GM19240 (cell line): ENCODE results near the gene IRAG1.

Experiments
- DNase-seq: peaks from one replicate; pipeline ENCODE4 v3.0.0; 2011; ENCODE audit warnings: low spot score; ENCODE audit not compliant: insufficient read length

The IRAG1 gene

GRCh38 chr11:10693509-10694081, at the start of gene IRAG1:
Gene IRAG1 (minus strand): TSS chr11:10693755. CDS start chr11:10693602, 153 bp downstream.
- no peak for DNase-seq

- DNase-seq, result no peak
Observed at GRCh38 chr11:10742460-10743208, 49.1 kb upstream of the IRAG1 start.

GRCh38 chr11:10735481-10736475, 42.2 kb upstream of the IRAG1 start:
- peak; percentile 90 for DNase-seq

- no peak for DNase-seq
Observed at GRCh38 chr11:10731064-10731680, 37.6 kb upstream of the IRAG1 start.

- no peak for DNase-seq
Observed at GRCh38 chr11:10730151-10730550, 36.6 kb upstream of the IRAG1 start.

GRCh38 chr11:10728789-10729472, 35.4 kb upstream of the IRAG1 start:
- no peak for DNase-seq

- no peak for DNase-seq
Observed at GRCh38 chr11:10728154-10728553, 34.6 kb upstream of the IRAG1 start.

GRCh38 chr11:10727146-10727851, 33.7 kb upstream of the IRAG1 start:
- no peak for DNase-seq

GRCh38 chr11:10725907-10726253, 32.3 kb upstream of the IRAG1 start:
- DNase-seq, result no peak

- DNase-seq, result no peak
Observed at GRCh38 chr11:10725114-10725906, 31.8 kb upstream of the IRAG1 start.

- DNase-seq, result no peak
Observed at GRCh38 chr11:10722307-10722706, 28.8 kb upstream of the IRAG1 start.

- no peak for DNase-seq
Observed at GRCh38 chr11:10720881-10721376, 27.4 kb upstream of the IRAG1 start.

GRCh38 chr11:10719616-10720015, 26.1 kb upstream of the IRAG1 start:
- no peak for DNase-seq

GRCh38 chr11:10716543-10717259, 23.1 kb upstream of the IRAG1 start:
- no peak for DNase-seq

GRCh38 chr11:10716122-10716521, 22.6 kb upstream of the IRAG1 start:
- DNase-seq, result no peak

- DNase-seq, result no peak
Observed at GRCh38 chr11:10715571-10715970, 22.0 kb upstream of the IRAG1 start.

GRCh38 chr11:10709299-10710086, 15.9 kb upstream of the IRAG1 start:
- no peak for DNase-seq

GRCh38 chr11:10708131-10708530, 14.6 kb upstream of the IRAG1 start:
- no peak for DNase-seq
